Ovary (tissue), 9 donors: ENCODE data around the gene SDK1. TPM values are rescaled to one million over a fixed set of nuclear protein-coding genes. Genes with fewer than 3 reads are reported as not detected.

Experiments used
- DNase-seq, 5 donors: peaks; one replicate each; pipeline ENCODE4 v3.0.0-alpha.2; 2019 to 2020
- H3K27ac ChIP-seq, 2 donors: fragments of 200-600 bp; one replicate each; pipeline versions ENCODE4 v1.5.1 to v1.8.0; 2019 to 2022
- H3K27me3 ChIP-seq: fragments of 200-600 bp; one replicate; pipeline ENCODE4 v1.8.0; 2022
- H3K36me3 ChIP-seq: fragments of 200-600 bp; sonication (generic); one replicate; pipeline ENCODE4 v1.5.1; 2019
- H3K4me1 ChIP-seq: one replicate; pipeline ENCODE4 v1.8.1; 2013; ENCODE audit warnings: mild to moderate bottlenecking, moderate library complexity; ENCODE audit not compliant: insufficient read depth
- H3K4me3 ChIP-seq: fragments of 200-600 bp; sonication (generic); one replicate; pipeline ENCODE4 v1.5.1; 2017
- H3K9me3 ChIP-seq, 2 donors: fragments of 200-600 bp in 1 of 2; sonication (generic) in 1 of 2; one replicate each; pipeline versions ENCODE4 v1.5.1 to v1.8.1; 2013 to 2019; ENCODE audit warnings: mild to moderate bottlenecking in 1 of 2, moderate library complexity in 1 of 2
- EP300 ChIP-seq: sonication (generic); formaldehyde crosslinking; IDR thresholded peaks from one replicate; pipeline ENCODE4 v1.6.1; 2017; ENCODE audit warnings: antibody characterized with exemption
- POLR2A ChIP-seq: fragments of 450-650 bp; IDR thresholded peaks from one replicate; pipeline ENCODE4 v1.6.1; 2017; ENCODE audit warnings: antibody characterized with exemption, mild to moderate bottlenecking, moderate library complexity
- WGBS, 3 donors: extraction: QIAGEN DNeasy Blood & Tissue Kit in 1 of 3; methylation state at CpG; one replicate each; pipeline versions ENCODE4 v1.1.5 to v1.1.7; 2013 to 2017; 5-methylcytosine and 5-hydroxymethylcytosine counted together
- intact Hi-C, 4 donors: fragments of 100-400 bp; cut with DNase I; formaldehyde crosslinking; loops; one replicate each; pipeline versions ENCODE4 v1.11.0 to v1.15.1; 2022 to 2023
- polyA plus RNA-seq, 2 donors: library from polyadenylated mRNA; stranded (reverse); fragments of 200-250 nt in 1 of 2; fragments of 350-450 nt in 1 of 2; fragmentation: Illumina TruSeq in 1 of 2; extraction: RNeasy Lipid Tissue Mini Kit (QIAGEN cat#74804) in 1 of 2; gene quantifications; one replicate each; pipeline ENCODE4 v1.2.3, GENCODE V29; 2013 to 2014
- total RNA-seq, 7 donors: library from RNA; depleted of rRNA in 2 of 7; stranded (reverse); fragments of >200 nt in 2 of 7; fragmentation: NEBNext Ultra II Directional in 3 of 7; extraction: Animal tissue kit (Norgen Biotek cat#: 25700) in 3 of 7; gene quantifications; one replicate each; pipeline versions ENCODE4 v1.1.0 to v1.2.4, GENCODE V29; 2016 to 2023
- TF ChIP-seq, protein P1 (sequence below), 3 donors: fragments of 450-650 bp in 2 of 3; fragments of 200-600 bp in 1 of 3; IDR thresholded peaks; one replicate each; pipeline versions ENCODE4 v1.5.1 to v1.8.0; 2016 to 2022; ENCODE audit warnings: antibody characterized with exemption in 3 of 3, mild to moderate bottlenecking in 1 of 3
- donor health status: DM: no; HTN: no; CAD: no; lungs with moderate emphysema.
- donor health status: DM: no; HTN: no; CAD: no.
- donor health status: Bipolar disorder and iron deficiency.
- donor health status: DM: yes; HTN: yes; CAD: no.
- donor health status: DM: no; HTN: no; CAD: no.
- donor health status: DM: yes; HTN: yes; CAD: no.

SDK1 gene
- total and polyA plus RNA-seq, 9 donors = 1.2 to 13.3 (median 4.4) TPM

DNA sequence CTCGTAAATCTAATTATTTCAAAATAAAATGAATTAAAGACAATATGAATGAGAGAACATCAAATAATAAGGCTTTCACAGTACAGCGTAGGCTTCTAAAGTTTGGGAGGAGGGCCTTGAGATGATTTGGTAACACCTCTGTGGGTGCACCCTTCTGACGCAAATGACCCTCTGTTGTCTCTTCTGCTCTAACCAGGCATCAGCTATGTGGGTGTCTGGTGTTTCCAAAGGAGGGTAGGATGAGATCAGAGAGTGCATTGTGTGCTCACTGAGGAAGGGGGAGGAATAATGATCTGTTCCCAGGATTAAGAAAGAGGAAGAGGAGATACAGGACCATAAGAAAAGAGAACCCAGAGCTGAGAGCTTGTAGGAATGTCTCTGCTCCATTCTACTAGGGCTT, 420.4 kb downstream of the SDK1 start:
- Histone ChIP-seq H3K4me3 (no peak overlapping the region), H3K27ac (no peak overlapping the region), H3K27me3 (no peaks in the 10 kb centered on the region), H3K36me3 (no peaks in the 10 kb centered on the region), H3K9me3 (no peaks in the 10 kb centered on the region), H3K4me1 (no peaks in the 10 kb centered on the region)
- intact Hi-C loops = no loop called here
- DNase-seq = no peak
- TF ChIP-seq, protein P1, sequence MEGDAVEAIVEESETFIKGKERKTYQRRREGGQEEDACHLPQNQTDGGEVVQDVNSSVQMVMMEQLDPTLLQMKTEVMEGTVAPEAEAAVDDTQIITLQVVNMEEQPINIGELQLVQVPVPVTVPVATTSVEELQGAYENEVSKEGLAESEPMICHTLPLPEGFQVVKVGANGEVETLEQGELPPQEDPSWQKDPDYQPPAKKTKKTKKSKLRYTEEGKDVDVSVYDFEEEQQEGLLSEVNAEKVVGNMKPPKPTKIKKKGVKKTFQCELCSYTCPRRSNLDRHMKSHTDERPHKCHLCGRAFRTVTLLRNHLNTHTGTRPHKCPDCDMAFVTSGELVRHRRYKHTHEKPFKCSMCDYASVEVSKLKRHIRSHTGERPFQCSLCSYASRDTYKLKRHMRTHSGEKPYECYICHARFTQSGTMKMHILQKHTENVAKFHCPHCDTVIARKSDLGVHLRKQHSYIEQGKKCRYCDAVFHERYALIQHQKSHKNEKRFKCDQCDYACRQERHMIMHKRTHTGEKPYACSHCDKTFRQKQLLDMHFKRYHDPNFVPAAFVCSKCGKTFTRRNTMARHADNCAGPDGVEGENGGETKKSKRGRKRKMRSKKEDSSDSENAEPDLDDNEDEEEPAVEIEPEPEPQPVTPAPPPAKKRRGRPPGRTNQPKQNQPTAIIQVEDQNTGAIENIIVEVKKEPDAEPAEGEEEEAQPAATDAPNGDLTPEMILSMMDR (IDR thresholded peaks at IDR 0.05) = no peak
- TF ChIP-seq EP300 = no peak
- no peak for TF ChIP-seq POLR2A
- 89 to 95% (median 90%) methylated on average over 3 of the region's 3 CpGs for WGBS, 3 donors

DNA sequence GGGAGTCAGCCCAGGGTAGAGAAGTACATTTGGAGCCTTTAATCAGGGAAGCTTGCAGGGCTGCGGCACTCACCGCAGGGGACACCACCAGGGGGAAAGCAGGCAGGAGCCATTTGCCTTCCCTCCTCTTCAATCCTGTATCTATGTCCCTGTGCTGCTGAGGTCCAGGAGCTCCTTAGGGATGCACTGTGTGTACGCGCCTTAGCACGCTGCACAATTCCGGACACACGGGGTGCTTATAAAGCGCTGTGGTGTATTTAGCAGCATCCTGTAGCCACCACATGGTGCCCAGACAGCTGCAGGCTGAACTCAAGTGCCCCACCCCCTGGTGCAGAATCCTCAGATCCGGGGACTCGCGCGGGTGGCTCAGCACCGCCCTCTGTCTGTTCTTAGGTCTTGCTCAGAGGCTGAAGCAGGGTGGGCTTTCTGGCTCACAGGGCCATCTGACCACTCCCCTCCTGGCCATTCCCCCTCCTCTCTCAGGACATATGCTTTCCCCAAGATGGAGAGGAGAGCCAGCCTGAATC, 421.4 kb downstream of the SDK1 start:
- no peaks in the 10 kb centered on the region for H3K4me1 ChIP-seq
- no peaks in the 10 kb centered on the region for H3K27me3 ChIP-seq
- peak in 3 of 5 donors; percentile 18 to 28 (median 20) for DNase-seq
- H3K27ac ChIP-seq = no peak overlapping the region
- no peaks in the 10 kb centered on the region for H3K36me3 ChIP-seq
- H3K4me3 ChIP-seq = no peak overlapping the region
- WGBS, 3 donors = 28 to 53% (median 41%) methylated on average over 13 of the region's 13 CpGs
- TF ChIP-seq, protein P1 (IDR thresholded peaks at IDR 0.05) = no peak
- no peak for TF ChIP-seq EP300
- no peak for TF ChIP-seq POLR2A
- intact Hi-C loops = no loop called here
- no peaks in the 10 kb centered on the region for H3K9me3 ChIP-seq

DNA sequence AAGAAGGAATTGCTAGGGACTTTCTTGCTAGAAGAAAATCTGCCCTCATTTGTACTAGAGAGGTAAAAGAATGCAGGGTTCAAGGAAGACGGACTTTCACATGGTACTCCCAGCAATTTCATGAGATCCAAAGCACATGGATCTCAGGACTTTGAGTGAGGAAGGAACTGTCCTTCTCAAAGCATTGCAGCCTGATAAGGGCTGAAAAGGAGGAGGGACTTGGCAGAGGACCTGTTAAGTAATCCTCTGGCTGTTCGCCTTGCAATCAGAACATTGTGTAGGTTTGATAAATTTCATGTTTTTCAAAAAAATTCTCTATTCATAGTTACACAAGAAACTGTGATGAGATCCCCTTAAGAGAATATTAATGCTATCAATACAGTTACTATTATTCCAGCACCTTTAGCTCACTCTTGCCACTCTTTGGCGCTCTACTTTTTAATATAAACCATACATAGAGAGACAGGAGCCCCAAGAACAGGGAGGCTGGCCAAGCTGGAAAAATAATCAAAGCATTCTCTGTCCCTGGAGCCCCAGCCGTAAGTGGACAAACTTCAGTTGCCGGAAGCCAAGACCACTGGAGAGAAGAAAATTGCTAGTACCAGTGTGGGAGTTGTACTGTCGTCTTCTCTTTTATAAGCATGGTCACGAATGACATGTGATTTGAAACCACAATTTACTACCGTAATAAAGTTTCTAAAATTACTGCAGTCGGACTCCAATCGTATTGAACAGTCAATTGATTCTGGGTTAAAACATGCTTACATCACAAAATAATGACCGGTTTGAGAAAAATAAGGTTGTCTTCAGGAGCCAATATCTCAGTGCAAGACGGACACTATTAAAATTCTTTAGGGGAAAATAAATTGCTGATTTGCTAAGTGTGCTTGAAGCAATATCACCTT, 424.4 kb downstream of the SDK1 start:
- WGBS, 3 donors = 43 to 66% (median 56%) methylated on average over 12 of the region's 12 CpGs
- no peaks in the 10 kb centered on the region for H3K9me3 ChIP-seq
- H3K36me3 ChIP-seq = no peaks in the 10 kb centered on the region
- no peaks in the 10 kb centered on the region for H3K4me1 ChIP-seq
- DNase-seq = peak in 2 of 5 donors; percentile 18 to 34
- no peaks in the 10 kb centered on the region for H3K27me3 ChIP-seq
- TF ChIP-seq, protein P1 (IDR thresholded peaks at IDR 0.05) = no peak
- TF ChIP-seq POLR2A (no peak), EP300 (no peak)
- H3K27ac ChIP-seq = no peak overlapping the region
- intact Hi-C loops = no loop called here
- H3K4me3 ChIP-seq = no peak overlapping the region

- Histone ChIP-seq H3K4me1 (no peaks in the 10 kb centered on the region), H3K36me3 (no peaks in the 10 kb centered on the region), H3K4me3 (no peak overlapping the region), H3K27ac (no peak overlapping the region), H3K27me3 (no peaks in the 10 kb centered on the region), H3K9me3 (no peaks in the 10 kb centered on the region)
- DNase-seq = no peak
- no peak for TF ChIP-seq EP300
- TF ChIP-seq, protein P1 (IDR thresholded peaks at IDR 0.05) = no peak
- no peak for TF ChIP-seq POLR2A
- 67 to 84% (median 82%) methylated on average over 3 of the region's 3 CpGs for WGBS, 3 donors
- intact Hi-C loops = no loop called here
Measured at GRCh38 chr7:3730276-3730675, 429.2 kb downstream of the SDK1 start.
